ENCODE data around the gene CYP2W1. TPM values are rescaled to one million over a fixed set of nuclear protein-coding genes. Genes with fewer than 3 reads are reported as not detected.
"Not testable (repeated sequence)": the region's sequence is repeated elsewhere in the genome, so short reads cannot be mapped to it uniquely, and the experiment has no call there.

Gene CYP2W1
- polyA plus RNA-seq, 1 donor = 2.1 TPM

- no peak for DNase-seq
Measured at GRCh38 chr7:996079-996872, 13.3 kb downstream of the CYP2W1 start.

- no peak for DNase-seq
Measured at GRCh38 chr7:997404-998395, 14.7 kb downstream of the CYP2W1 start.

GRCh38 chr7:999149-999879, 16.3 kb downstream of the CYP2W1 start:
- DNase-seq = no peak

- no peak for DNase-seq
Measured at GRCh38 chr7:999941-1000935, 17.3 kb downstream of the CYP2W1 start.

GRCh38 chr7:1001069-1001770, 18.2 kb downstream of the CYP2W1 start:
- DNase-seq = not testable (repeated sequence)

- not testable (repeated sequence) for DNase-seq
Measured at GRCh38 chr7:1002026-1002425, 19.0 kb downstream of the CYP2W1 start.

- not testable (repeated sequence) for DNase-seq
Measured at GRCh38 chr7:1002445-1002844, 19.5 kb downstream of the CYP2W1 start.

- DNase-seq = no peak
Measured at GRCh38 chr7:1004018-1004852, 21.3 kb downstream of the CYP2W1 start.

- DNase-seq = no peak
Measured at GRCh38 chr7:1005303-1005702, 22.3 kb downstream of the CYP2W1 start.

- no peak for DNase-seq
Measured at GRCh38 chr7:1007901-1008300, 24.9 kb downstream of the CYP2W1 start.

- DNase-seq = no peak
Measured at GRCh38 chr7:1008733-1009363, 25.9 kb downstream of the CYP2W1 start.

- DNase-seq = no peak
Measured at GRCh38 chr7:1009747-1010146, 26.8 kb downstream of the CYP2W1 start.

- DNase-seq = no peak
Measured at GRCh38 chr7:1010226-1010625, 27.2 kb downstream of the CYP2W1 start.

- no peak for DNase-seq
Measured at GRCh38 chr7:1011297-1012003, 28.5 kb downstream of the CYP2W1 start.

GRCh38 chr7:1012004-1012715, 29.2 kb downstream of the CYP2W1 start:
- DNase-seq = no peak

- no peak for DNase-seq
Measured at GRCh38 chr7:1012716-1013095, 29.7 kb downstream of the CYP2W1 start.

GRCh38 chr7:1013581-1013980, 30.6 kb downstream of the CYP2W1 start:
- no peak for DNase-seq

GRCh38 chr7:1014681-1015080, 31.7 kb downstream of the CYP2W1 start:
- no peak for DNase-seq

Data from left kidney (tissue), 2 donors.